ENCODE data around the gene IRF9. TPM values are rescaled to one million over a fixed set of nuclear protein-coding genes. Genes with fewer than 3 reads are reported as not detected.

IRF9 gene
- total RNA-seq, 1 experiment from 2014 or later: 15.6 TPM

DNA sequence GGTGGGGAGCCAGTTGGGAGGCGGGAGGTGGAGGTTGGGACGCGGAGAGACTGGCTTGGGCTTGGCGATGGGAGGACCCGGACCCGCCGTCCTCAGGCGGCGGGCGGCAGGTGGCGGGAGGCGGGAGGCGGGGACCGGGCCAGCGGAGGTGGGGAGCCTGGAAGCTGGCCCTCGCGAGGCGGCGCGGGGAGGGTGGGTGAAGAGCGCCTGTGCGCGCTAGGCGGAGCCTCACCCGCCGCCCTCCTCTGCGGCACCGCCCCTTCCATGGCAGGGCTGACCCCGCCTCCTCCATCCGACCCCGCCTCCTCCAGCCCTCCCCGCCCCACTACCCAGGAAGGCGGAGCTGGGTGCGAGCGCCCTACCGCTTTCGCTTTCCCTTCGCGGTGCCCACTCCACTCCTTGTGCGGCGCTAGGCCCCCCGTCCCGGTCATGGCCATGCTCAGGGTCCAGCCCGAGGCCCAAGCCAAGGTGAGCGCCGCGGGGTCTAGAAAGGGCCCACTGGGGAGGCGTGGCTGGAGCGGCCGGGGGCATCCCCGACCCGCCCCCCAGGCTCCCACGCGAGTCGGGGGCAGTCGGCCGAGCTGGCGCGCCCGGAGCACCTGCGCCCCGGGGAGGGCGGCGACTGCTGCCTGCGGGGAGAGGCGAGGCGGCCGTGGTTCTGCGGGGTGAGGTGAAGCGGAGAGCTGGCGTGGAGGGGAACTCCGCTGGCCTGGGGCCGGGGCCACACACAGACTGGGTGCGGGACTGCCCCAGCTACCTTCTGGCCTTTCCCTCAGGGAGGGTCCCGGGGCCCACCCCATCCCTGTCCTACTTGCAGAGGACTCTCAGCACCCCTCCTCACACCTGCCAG lies 25.0 kb upstream of the IRF9 start, which contains the start of gene PSME1:
Gene PSME1, plus strand, starts transcription at position 361 of the 850 bp plus-strand sequence. Its CDS starts 69 bp downstream, at position 430.
- H3K36me3 Mint-ChIP-seq: peaks cover 26% of the 10 kb centered on the region
- H3K4me3 Mint-ChIP-seq: peak within 1 kb of the TSS; percentile 86
- no peaks in the 10 kb centered on the region; the same call in 1 of the 2 replicates for H3K27me3 Mint-ChIP-seq (ENCODE audit: low read depth)
- POLR2A ChIA-PET: interaction anchor here (0.5 to 1.8 kb wide), 14 partner anchors 9 to 163 kb away, joined by 3 to 15 read pairs (median 3); partner anchors contain the start of genes DCAF11, DHRS1, NOP9 and NRL
- DNase-seq (ENCODE audit: low spot score) (peak; percentile 93), ATAC-seq (peak; percentile 92)
- H3K27ac Mint-ChIP-seq: peak within 1 kb of the TSS; percentile 88
- CTCF ChIA-PET: interaction anchor here (0.8 to 4.3 kb wide), 15 partner anchors 9 to 296 kb away, joined by 3 to 31 read pairs (median 5); partner anchors contain the start of genes DCAF11, IRF9, NRL and PCK2
- no peaks in the 10 kb centered on the region for H3K9me3 Mint-ChIP-seq
- peaks cover 33% of the 10 kb centered on the region for H3K4me1 Mint-ChIP-seq
- TF ChIP-seq, protein P1, sequence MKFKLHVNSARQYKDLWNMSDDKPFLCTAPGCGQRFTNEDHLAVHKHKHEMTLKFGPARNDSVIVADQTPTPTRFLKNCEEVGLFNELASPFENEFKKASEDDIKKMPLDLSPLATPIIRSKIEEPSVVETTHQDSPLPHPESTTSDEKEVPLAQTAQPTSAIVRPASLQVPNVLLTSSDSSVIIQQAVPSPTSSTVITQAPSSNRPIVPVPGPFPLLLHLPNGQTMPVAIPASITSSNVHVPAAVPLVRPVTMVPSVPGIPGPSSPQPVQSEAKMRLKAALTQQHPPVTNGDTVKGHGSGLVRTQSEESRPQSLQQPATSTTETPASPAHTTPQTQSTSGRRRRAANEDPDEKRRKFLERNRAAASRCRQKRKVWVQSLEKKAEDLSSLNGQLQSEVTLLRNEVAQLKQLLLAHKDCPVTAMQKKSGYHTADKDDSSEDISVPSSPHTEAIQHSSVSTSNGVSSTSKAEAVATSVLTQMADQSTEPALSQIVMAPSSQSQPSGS (CRISPR knock-in tag; IDR thresholded peaks at IDR 0.05; ENCODE audit: borderline replicate concordance, low read depth): no peak
- no peak for TF ChIP-seq SOX15 (CRISPR knock-in tag; IDR thresholded peaks at IDR 0.05)
- TF ChIP-seq OVOL2 (CRISPR knock-in tag; IDR thresholded peaks at IDR 0.05; ENCODE audit: borderline replicate concordance): no peak
- TF ChIP-seq, protein P2, sequence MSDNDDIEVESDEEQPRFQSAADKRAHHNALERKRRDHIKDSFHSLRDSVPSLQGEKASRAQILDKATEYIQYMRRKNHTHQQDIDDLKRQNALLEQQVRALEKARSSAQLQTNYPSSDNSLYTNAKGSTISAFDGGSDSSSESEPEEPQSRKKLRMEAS (CRISPR knock-in tag; IDR thresholded peaks at IDR 0.05): no peak
- TF ChIP-seq, protein P3, sequence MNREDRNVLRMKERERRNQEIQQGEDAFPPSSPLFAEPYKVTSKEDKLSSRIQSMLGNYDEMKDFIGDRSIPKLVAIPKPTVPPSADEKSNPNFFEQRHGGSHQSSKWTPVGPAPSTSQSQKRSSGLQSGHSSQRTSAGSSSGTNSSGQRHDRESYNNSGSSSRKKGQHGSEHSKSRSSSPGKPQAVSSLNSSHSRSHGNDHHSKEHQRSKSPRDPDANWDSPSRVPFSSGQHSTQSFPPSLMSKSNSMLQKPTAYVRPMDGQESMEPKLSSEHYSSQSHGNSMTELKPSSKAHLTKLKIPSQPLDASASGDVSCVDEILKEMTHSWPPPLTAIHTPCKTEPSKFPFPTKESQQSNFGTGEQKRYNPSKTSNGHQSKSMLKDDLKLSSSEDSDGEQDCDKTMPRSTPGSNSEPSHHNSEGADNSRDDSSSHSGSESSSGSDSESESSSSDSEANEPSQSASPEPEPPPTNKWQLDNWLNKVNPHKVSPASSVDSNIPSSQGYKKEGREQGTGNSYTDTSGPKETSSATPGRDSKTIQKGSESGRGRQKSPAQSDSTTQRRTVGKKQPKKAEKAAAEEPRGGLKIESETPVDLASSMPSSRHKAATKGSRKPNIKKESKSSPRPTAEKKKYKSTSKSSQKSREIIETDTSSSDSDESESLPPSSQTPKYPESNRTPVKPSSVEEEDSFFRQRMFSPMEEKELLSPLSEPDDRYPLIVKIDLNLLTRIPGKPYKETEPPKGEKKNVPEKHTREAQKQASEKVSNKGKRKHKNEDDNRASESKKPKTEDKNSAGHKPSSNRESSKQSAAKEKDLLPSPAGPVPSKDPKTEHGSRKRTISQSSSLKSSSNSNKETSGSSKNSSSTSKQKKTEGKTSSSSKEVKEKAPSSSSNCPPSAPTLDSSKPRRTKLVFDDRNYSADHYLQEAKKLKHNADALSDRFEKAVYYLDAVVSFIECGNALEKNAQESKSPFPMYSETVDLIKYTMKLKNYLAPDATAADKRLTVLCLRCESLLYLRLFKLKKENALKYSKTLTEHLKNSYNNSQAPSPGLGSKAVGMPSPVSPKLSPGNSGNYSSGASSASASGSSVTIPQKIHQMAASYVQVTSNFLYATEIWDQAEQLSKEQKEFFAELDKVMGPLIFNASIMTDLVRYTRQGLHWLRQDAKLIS (CRISPR knock-in tag; IDR thresholded peaks at IDR 0.05; ENCODE audit: borderline replicate concordance): no peak
- TF ChIP-seq CREB1 (CRISPR knock-in tag; IDR thresholded peaks at IDR 0.05): no peak
- TF ChIP-seq JUN (CRISPR knock-in tag; IDR thresholded peaks at IDR 0.05): no peak
- TF ChIP-seq, protein P4, sequence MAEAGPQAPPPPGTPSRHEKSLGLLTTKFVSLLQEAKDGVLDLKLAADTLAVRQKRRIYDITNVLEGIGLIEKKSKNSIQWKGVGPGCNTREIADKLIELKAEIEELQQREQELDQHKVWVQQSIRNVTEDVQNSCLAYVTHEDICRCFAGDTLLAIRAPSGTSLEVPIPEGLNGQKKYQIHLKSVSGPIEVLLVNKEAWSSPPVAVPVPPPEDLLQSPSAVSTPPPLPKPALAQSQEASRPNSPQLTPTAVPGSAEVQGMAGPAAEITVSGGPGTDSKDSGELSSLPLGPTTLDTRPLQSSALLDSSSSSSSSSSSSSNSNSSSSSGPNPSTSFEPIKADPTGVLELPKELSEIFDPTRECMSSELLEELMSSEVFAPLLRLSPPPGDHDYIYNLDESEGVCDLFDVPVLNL (CRISPR knock-in tag; IDR thresholded peaks at IDR 0.05; ENCODE audit: borderline replicate concordance, low read depth): no peak
- TF ChIP-seq ZNF121 (CRISPR knock-in tag; IDR thresholded peaks at IDR 0.05): no peak
- TF ChIP-seq ELF4 (CRISPR knock-in tag; IDR thresholded peaks at IDR 0.05; ENCODE audit: low read depth): no peak
- no peak for TF ChIP-seq ATF1 (CRISPR knock-in tag; IDR thresholded peaks at IDR 0.05)
- TF ChIP-seq, protein P5, sequence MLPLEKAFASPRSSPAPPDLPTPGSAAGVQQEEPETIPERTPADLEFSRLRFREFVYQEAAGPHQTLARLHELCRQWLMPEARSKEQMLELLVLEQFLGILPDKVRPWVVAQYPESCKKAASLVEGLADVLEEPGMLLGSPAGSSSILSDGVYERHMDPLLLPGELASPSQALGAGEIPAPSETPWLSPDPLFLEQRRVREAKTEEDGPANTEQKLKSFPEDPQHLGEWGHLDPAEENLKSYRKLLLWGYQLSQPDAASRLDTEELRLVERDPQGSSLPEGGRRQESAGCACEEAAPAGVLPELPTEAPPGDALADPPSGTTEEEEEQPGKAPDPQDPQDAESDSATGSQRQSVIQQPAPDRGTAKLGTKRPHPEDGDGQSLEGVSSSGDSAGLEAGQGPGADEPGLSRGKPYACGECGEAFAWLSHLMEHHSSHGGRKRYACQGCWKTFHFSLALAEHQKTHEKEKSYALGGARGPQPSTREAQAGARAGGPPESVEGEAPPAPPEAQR (CRISPR knock-in tag; IDR thresholded peaks at IDR 0.05): no peak
- TF ChIP-seq ESRRA (CRISPR knock-in tag; IDR thresholded peaks at IDR 0.05; ENCODE audit: borderline replicate concordance): no peak
- TF ChIP-seq, protein P6, sequence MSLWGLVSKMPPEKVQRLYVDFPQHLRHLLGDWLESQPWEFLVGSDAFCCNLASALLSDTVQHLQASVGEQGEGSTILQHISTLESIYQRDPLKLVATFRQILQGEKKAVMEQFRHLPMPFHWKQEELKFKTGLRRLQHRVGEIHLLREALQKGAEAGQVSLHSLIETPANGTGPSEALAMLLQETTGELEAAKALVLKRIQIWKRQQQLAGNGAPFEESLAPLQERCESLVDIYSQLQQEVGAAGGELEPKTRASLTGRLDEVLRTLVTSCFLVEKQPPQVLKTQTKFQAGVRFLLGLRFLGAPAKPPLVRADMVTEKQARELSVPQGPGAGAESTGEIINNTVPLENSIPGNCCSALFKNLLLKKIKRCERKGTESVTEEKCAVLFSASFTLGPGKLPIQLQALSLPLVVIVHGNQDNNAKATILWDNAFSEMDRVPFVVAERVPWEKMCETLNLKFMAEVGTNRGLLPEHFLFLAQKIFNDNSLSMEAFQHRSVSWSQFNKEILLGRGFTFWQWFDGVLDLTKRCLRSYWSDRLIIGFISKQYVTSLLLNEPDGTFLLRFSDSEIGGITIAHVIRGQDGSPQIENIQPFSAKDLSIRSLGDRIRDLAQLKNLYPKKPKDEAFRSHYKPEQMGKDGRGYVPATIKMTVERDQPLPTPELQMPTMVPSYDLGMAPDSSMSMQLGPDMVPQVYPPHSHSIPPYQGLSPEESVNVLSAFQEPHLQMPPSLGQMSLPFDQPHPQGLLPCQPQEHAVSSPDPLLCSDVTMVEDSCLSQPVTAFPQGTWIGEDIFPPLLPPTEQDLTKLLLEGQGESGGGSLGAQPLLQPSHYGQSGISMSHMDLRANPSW (CRISPR knock-in tag; conservative IDR thresholded peaks at IDR 0.05; ENCODE audit: low read depth): no peak
- no peak for TF ChIP-seq FOXP1 (CRISPR knock-in tag; IDR thresholded peaks at IDR 0.05; ENCODE audit: borderline replicate concordance)
- TF ChIP-seq, protein P7, sequence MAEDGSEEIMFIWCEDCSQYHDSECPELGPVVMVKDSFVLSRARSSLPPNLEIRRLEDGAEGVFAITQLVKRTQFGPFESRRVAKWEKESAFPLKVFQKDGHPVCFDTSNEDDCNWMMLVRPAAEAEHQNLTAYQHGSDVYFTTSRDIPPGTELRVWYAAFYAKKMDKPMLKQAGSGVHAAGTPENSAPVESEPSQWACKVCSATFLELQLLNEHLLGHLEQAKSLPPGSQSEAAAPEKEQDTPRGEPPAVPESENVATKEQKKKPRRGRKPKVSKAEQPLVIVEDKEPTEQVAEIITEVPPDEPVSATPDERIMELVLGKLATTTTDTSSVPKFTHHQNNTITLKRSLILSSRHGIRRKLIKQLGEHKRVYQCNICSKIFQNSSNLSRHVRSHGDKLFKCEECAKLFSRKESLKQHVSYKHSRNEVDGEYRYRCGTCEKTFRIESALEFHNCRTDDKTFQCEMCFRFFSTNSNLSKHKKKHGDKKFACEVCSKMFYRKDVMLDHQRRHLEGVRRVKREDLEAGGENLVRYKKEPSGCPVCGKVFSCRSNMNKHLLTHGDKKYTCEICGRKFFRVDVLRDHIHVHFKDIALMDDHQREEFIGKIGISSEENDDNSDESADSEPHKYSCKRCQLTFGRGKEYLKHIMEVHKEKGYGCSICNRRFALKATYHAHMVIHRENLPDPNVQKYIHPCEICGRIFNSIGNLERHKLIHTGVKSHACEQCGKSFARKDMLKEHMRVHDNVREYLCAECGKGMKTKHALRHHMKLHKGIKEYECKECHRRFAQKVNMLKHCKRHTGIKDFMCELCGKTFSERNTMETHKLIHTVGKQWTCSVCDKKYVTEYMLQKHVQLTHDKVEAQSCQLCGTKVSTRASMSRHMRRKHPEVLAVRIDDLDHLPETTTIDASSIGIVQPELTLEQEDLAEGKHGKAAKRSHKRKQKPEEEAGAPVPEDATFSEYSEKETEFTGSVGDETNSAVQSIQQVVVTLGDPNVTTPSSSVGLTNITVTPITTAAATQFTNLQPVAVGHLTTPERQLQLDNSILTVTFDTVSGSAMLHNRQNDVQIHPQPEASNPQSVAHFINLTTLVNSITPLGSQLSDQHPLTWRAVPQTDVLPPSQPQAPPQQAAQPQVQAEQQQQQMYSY (CRISPR knock-in tag; IDR thresholded peaks at IDR 0.05): peak; percentile 60
- TF ChIP-seq NR2C2 (CRISPR knock-in tag; IDR thresholded peaks at IDR 0.05): no peak
- no peak for TF ChIP-seq NFATC4 (CRISPR knock-in tag; IDR thresholded peaks at IDR 0.05)
- TF ChIP-seq, protein P8, sequence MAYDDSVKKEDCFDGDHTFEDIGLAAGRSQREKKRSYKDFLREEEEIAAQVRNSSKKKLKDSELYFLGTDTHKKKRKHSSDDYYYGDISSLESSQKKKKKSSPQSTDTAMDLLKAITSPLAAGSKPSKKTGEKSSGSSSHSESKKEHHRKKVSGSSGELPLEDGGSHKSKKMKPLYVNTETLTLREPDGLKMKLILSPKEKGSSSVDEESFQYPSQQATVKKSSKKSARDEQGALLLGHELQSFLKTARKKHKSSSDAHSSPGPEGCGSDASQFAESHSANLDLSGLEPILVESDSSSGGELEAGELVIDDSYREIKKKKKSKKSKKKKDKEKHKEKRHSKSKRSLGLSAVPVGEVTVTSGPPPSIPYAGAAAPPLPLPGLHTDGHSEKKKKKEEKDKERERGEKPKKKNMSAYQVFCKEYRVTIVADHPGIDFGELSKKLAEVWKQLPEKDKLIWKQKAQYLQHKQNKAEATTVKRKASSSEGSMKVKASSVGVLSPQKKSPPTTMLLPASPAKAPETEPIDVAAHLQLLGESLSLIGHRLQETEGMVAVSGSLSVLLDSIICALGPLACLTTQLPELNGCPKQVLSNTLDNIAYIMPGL (CRISPR knock-in tag; IDR thresholded peaks at IDR 0.05): 0 out of 2 replicates have a peak, but pooled peaks have one; percentile 32

Data from WTC11 (cell line).